GM18873 (cell line): ENCODE measurements around the gene BLID.

Experiments used
- ATAC-seq: cut with Tn5 transposase; IDR thresholded peaks from one replicate; pipeline ENCODE4 v1.9.1; 2021; ENCODE audit warnings: mild to moderate bottlenecking, moderate library complexity, moderate number of reproducible peaks; ENCODE audit not compliant: unreplicated experiment, low FRiP score

BLID gene

GRCh38 chr11:122141725-122142124 lies 25.7 kb upstream of the BLID start:
- ATAC-seq: no peak

GRCh38 chr11:122140500-122140899 lies 24.5 kb upstream of the BLID start:
- no peak for ATAC-seq

GRCh38 chr11:122139595-122139866 lies 23.5 kb upstream of the BLID start:
- no peak for ATAC-seq

GRCh38 chr11:122138744-122139594 lies 23.0 kb upstream of the BLID start:
- ATAC-seq: no peak

- no peak for ATAC-seq
Observed at GRCh38 chr11:122137078-122137793, 21.2 kb upstream of the BLID start.

GRCh38 chr11:122131126-122131525 lies 15.1 kb upstream of the BLID start:
- ATAC-seq: no peak

GRCh38 chr11:122128146-122128545 lies 12.1 kb upstream of the BLID start:
- no peak for ATAC-seq

GRCh38 chr11:122127020-122127419 lies 11.0 kb upstream of the BLID start:
- ATAC-seq: no peak

- ATAC-seq: no peak
Observed at GRCh38 chr11:122126024-122126688, 10.1 kb upstream of the BLID start.

- ATAC-seq: no peak
Observed at GRCh38 chr11:122123263-122123929, 7.4 kb upstream of the BLID start.

- no peak for ATAC-seq
Observed at GRCh38 chr11:122122179-122122578, 6.2 kb upstream of the BLID start.

- ATAC-seq: no peak
Observed at GRCh38 chr11:122120096-122120495, 4.1 kb upstream of the BLID start.

GRCh38 chr11:122116591-122116990 lies 576 bp upstream of the BLID start:
- no peak for ATAC-seq

GRCh38 chr11:122114976-122115375 lies 1.0 kb downstream of the BLID start:
- no peak for ATAC-seq

- no peak for ATAC-seq
Observed at GRCh38 chr11:122113836-122114825, 1.9 kb downstream of the BLID start.

- no peak for ATAC-seq
Observed at GRCh38 chr11:122112470-122113365, 3.3 kb downstream of the BLID start.

- ATAC-seq: no peak
Observed at GRCh38 chr11:122109932-122110331, 6.1 kb downstream of the BLID start.

GRCh38 chr11:122108828-122109227 lies 7.2 kb downstream of the BLID start:
- no peak for ATAC-seq
